ENCODE results near the gene VIPR2. TPM values are rescaled to one million over a fixed set of nuclear protein-coding genes. Genes with fewer than 3 reads are reported as not detected.

VIPR2 gene
- total RNA-seq, 1 donor from 2014 or later = 0.04 TPM

- no peak for ATAC-seq
Observed at GRCh38 chr7:159022238-159022993, 122.3 kb downstream of the VIPR2 start.

DNA sequence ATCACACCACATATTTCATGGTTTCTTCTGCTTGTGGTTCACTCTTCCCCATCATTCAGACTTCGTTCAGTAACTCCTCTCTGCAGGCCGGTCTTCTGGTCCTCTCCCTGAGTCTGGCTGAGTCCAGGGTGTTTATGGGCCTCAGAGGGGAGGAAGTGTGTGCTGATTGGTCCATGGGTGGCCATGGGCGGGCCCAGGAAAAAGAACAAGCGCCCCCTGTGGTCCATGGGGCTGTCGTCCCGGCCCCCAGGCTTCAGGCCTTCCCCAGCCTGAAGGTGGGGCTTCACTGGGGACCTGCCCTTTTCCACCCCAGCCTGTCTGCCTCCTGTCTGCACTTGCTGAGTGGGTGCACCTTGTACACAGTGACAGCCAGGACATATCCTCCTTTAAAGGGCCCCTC lies 123.7 kb downstream of the VIPR2 start:
- no peak for ATAC-seq

DNA sequence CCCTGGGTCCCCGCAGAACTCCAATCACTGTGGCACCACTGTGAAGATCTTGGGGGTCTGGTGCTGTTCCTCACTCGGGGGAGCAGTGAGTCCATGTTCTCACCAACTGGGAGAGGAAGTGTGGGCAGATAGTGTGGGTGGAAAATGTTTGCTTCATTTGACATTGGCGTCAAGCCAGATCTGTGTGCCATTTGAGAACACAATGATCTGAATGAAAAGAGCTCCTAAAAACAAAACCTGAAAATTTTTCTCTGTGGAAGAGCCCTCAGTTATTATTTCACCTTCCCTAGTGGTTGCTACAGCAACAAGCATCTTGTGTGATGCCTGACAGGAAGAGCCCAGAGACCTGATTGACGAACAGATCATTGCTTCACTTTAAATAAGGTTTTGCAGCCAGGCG lies 125.6 kb downstream of the VIPR2 start:
- no peak for ATAC-seq

GRCh38 chr7:159017741-159018140 lies 126.9 kb downstream of the VIPR2 start:
- no peak for ATAC-seq

DNA sequence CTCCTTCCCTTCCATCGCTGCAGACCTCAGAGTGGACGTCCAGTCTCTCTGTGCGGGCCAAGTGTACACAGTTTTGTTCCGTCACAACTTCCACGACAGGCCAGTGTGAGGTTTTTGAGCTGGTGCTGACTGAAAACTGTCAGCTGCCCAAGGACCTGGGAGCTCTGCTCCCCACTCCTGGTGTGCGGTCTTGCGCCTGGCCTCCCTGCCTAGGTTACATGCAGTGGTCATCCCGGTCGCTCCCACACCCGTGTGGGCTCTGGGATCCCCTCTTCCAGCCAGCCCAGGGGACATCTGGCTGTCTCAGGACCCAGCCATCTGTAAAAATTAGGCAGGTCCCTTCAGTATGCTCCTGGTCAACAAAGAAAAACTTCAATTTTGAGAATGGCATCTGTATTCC lies 127.5 kb downstream of the VIPR2 start:
- no peak for ATAC-seq

DNA sequence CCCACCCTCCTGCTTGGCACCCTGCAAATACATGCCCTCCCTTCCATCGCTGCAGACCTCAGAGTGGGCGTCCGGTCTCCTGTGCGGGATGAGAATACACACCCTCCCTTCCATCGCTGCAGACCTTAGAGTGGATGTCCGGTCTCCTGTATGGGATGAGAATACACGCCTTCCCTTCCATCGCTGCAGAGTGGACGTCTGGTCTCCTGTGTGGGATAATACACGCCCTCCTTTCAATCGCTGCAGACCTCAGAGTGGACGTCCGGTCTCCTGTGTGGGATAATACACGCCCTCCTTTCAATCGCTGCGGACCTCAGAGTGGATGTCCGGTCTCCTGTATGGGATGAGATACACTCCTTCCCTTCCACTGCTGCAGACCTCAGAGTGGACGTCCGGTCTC lies 128.1 kb downstream of the VIPR2 start:
- ATAC-seq = no peak

DNA sequence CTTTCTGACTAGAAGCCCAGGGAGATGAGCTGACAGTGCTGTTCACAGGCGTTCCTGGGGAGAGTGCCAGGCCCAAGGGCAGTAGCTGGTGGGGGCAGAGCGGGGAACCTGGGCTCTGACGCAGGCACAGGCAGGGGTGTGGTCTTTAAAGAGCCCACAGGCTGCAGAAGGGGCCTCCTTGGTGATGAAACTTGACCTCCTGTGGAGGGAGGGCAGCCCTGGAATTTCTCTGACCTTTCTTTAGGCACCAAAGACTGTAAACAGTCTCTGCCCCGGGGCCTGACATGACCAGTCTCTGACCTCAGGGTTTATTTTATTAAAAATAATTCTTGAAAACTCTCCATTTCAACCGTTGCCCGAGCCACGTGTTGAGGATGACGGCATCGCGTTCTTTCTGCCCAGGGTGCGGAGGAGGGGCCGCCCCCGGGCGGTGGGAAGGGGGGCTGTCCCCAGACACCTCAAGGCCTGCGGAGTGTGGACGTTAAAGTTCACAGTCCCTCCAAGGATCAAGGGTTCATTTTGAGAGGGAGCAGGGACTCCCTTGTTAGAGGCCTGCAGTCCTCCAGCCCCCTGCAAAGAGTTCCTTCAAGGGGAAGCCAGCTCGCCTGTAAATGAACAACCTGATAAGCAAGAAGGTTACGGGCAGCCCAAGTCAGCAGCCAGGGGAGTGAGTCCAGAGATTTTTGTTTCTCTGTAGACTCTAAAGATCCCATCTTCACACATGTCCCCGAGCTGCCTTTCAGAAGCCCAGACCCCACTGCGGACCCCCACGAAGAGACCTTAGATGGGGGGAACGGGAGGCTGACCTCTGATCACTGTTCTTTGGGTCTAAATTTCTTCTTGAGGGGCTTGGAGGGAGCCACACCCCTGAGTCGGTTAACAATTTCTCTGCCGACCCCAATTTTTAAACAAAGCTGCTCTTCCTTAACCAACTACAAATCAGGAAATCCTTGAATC lies 128.9 kb downstream of the VIPR2 start:
- no peak for ATAC-seq

DNA sequence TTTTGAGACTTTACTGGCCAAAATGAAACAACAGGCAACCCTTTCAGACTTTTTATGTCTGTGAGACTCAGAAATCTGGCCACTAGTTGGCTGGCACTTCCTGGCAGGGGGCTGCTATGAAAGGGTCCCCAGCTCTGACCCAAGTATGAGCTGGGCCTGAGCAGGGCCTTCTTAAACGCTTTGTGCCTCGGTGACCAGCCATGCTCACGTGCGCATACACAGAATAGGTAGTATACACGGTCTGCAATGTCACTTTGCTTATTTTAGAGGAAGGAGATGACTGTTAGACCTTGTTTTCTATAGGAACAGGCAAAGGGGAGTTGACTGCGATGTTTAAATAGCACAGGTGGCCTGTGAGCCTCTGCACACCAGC lies 129.6 kb downstream of the VIPR2 start:
- no peak for ATAC-seq

DNA sequence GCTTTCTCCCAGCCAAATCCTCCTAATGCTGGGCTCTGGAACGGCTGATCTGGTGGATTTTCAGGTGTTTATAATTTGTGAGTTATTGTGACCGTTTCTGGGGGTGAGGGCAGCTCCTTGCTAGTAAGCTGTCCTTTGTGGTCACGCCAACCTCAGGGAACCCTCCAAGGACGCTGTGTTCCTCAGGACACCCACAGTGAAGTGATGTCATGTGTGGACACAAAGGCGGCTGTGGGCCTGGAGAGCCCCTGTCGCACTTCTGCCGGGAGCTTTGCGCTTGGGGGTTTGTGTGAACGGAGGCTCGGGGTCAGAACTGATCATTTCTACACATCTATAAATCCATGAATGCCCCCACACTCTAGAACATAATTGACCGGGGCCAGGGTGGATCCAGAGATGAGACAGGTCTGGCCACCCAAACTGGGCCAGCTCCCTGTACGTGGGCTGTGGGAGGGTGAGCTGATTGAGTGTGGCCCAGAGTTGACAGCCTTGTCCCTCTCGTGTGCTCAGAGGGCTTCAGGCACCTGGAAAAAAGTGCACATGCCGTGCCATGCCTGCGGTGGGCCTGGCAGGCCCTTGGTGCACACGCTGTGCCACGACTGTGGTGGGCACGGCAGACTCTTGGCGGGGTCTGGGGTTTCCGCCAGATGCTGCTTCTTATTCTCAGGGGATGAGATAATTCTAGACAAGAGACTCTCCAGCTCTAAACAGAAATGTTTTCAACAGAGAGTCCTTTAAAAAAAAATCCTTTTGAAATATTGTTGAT lies 130.2 kb downstream of the VIPR2 start:
- ATAC-seq = no peak

DNA sequence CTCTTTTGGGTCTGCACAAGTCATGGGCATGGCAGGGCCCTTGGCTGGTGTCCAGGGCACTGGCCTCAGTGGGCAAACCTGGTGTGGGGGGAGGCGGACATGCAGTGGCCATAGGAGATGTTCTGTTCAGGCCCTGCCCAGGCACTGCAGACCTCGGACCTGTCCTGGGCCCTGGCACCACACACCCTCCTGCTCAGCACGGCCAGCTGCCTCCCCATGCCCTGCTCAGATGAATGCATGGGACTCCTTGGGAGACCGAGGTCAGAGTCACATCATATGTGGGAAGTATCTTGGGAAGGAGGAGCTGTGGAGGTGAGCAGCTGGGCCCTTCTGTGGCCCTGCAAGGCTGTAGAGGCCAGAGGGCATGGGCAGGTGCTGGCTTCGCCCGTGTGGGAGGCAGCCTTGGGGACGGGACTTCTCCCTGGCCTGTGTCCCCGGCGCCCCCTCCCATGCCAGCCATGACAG lies 130.8 kb downstream of the VIPR2 start:
- ATAC-seq = no peak

- no peak for ATAC-seq
Observed at GRCh38 chr7:159013181-159013690, 131.4 kb downstream of the VIPR2 start.

DNA sequence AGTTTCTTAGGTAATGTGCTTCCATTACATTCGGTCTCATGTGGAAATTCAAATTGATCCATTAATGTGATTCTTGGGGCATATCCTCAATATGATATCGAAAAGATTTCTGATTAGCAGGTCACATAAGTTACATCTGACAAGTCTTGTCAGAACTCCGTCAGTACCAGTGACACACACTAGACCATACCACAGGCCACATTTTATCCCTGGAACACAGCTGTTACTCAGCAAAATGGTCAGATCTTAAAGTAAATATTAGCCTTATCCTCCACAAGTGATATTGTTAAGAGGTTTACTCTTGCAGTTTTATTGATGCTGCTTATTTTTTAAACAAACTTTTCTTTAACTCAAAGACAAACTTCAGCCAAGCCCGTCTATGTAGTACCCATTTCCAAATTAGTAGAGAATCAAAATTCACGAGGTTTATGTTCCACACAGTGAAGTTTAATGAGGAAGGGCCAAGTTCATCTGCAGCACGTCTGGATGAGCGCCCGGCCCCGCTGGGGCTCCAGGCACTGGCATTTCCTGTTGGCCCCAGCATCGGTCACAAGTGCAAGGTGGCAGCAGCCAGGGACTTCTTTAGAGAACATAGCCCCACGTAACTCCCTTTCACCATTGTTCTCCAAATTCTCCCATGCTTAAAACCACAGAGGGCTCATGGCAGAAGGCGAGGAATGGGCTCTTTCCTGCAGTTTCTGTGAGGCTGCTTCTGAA lies 132.2 kb downstream of the VIPR2 start:
- ATAC-seq = no peak

DNA sequence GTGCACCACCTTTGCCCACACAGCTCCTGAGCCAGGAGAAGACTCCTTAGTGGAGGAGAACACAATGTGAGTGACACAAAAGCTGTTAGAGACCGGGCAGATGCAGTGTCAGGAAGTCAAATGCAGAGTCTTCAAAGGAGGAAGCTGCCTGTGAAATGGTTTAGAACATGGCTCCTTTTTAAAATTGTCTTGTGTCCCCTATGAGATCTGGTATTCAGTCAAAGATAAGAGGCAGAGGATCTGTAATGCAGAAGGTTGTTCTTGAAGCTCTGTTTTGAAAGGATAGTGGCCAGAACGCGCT lies 133.0 kb downstream of the VIPR2 start:
- no peak for ATAC-seq

- ATAC-seq = no peak
Observed at GRCh38 chr7:159010937-159011721, 133.5 kb downstream of the VIPR2 start.

DNA sequence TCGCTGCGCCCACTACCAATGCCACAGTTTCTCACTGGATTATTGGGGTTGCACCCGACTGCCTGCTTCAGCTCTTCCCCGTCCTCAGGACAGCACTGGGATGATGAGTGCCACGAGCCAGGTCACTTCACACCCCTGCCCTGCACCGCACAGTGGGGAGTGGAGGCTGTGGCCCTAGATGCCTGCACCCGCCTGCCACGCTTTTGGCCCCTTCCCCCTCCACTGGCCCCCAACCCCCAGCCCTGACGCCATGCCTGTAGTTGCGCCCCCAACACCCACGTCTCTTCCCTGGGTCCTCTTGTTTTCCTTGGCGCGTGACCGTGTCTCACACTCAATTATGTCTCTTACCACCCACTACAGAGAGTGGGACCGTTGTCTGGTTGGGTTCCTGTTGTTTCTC lies 134.3 kb downstream of the VIPR2 start:
- no peak for ATAC-seq

DNA sequence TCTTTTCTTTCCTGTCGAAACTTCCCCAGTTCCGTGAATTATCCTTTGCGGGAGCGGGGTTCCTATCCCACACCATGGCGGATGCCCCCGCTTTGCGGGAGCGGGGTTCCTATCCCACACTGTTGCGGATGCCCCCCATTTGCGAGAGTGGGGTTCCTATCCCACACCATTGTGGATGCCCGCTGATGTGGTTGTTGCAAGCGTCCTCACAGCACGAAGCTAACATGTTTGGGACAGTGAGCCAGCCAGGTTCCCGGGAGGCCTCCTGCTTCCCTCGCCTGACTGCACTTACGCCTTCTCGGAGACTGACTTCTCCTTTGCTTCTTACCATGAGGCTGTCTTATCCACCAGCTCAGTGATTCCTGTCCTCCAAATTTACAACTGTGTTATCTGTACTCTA lies 134.7 kb downstream of the VIPR2 start:
- no peak for ATAC-seq

DNA sequence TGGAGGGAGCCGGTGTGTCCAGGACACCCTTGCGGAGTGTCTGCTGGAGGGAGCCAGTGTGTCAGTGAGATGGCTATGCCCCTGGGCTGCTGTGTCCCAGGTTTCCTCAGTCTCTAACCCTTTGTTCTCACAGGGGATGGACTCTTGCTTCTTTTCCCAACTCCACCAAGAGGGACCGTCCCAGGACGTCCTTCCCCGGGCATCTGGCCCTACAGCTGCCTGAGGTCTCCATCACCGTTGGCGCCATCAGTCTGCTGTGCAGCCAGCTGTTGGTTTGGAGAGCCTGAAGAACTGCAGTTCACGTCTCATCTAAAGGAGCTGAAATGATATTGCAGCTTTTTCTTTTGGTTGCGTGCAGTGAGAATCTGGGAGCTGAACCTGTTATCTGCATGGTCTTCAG lies 136.2 kb downstream of the VIPR2 start:
- no peak for ATAC-seq

DNA sequence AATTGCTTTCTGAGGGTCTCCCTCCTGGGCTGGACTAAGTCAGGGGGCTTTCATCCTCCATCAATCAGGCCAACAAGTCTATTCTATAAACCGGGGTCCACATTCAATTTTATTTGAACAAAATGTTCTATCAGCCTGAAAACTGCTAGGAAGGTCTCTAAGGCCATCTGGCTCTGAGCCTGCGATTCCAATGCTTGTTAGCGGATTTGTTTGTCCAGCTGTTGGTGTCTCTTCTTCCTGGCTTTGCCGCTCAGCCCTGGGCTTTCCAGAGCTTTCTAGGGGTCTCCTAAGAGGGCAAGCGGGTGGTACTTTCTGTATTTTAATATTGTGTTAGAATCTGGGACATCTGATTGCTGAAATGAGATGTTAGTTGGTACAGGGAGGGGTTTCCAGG lies 136.7 kb downstream of the VIPR2 start:
- ATAC-seq = no peak

GRCh38 chr7:159007364-159007995 lies 137.2 kb downstream of the VIPR2 start:
- ATAC-seq = no peak

DNA sequence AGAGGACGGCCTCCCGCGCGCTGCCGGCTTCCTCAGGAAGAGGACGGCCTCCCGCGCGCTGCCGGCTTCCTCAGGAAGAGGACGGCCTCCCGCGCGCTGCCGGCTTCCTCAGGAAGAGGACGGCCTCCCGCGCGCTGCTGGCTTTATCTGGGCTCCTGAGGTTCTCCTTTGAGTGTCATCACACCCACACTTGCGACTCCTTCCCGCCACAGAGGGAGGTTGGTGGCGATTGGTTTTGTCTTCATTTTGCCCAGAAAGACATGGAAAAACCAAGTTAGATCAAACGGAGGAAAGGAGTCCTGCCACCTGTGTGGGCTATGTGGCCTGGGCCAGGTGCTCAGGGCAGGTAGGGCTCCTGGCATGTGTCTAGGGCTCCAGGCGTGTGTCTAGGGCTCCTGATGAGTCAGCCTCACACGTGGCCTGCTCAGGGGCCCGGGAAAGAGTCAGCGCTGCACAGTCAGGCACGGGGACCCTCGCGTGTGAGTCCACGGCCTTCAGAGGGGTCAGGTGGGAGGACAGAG lies 138.0 kb downstream of the VIPR2 start:
- no peak for ATAC-seq

All from esophagus mucosa (tissue), 1 donor.